HG02943 (cell line): ENCODE measurements around the gene TBC1D22A.
"Not testable (repeated sequence)": the region's sequence is repeated elsewhere in the genome, so short reads cannot be mapped to it uniquely, and the experiment has no call there.

ENCODE experiments used
- ATAC-seq: cut with Tn5 transposase; IDR thresholded peaks from one replicate; pipeline ENCODE4 v1.9.1; 2021; ENCODE audit warnings: mild to moderate bottlenecking, low read depth, moderate library complexity; ENCODE audit not compliant: unreplicated experiment

TBC1D22A gene

GRCh38 chr22:46770151-46770641 lies 7.7 kb downstream of the TBC1D22A start:
- ATAC-seq, result no peak

- ATAC-seq, result no peak
Observed at GRCh38 chr22:46770726-46771125, 8.3 kb downstream of the TBC1D22A start.

- ATAC-seq, result no peak
Observed at GRCh38 chr22:46773076-46773475, 10.6 kb downstream of the TBC1D22A start.

- ATAC-seq, result no peak
Observed at GRCh38 chr22:46774253-46774979, 12.0 kb downstream of the TBC1D22A start.

- ATAC-seq, result no peak
Observed at GRCh38 chr22:46774980-46775849, 12.8 kb downstream of the TBC1D22A start.

GRCh38 chr22:46775850-46776826 lies 13.7 kb downstream of the TBC1D22A start:
- no peak for ATAC-seq

GRCh38 chr22:46776876-46777608 lies 14.6 kb downstream of the TBC1D22A start:
- ATAC-seq, result no peak

- no peak for ATAC-seq
Observed at GRCh38 chr22:46777609-46777970, 15.1 kb downstream of the TBC1D22A start.

GRCh38 chr22:46779023-46779422 lies 16.6 kb downstream of the TBC1D22A start:
- ATAC-seq, result no peak

GRCh38 chr22:46779651-46780050 lies 17.2 kb downstream of the TBC1D22A start:
- ATAC-seq, result no peak

GRCh38 chr22:46780453-46780852 lies 18.0 kb downstream of the TBC1D22A start:
- no peak for ATAC-seq

GRCh38 chr22:46781291-46781690 lies 18.8 kb downstream of the TBC1D22A start:
- no peak for ATAC-seq

GRCh38 chr22:46782200-46782599 lies 19.8 kb downstream of the TBC1D22A start:
- not testable (repeated sequence) for ATAC-seq

GRCh38 chr22:46783721-46784120 lies 21.3 kb downstream of the TBC1D22A start:
- no peak for ATAC-seq

GRCh38 chr22:46788441-46789172 lies 26.2 kb downstream of the TBC1D22A start:
- ATAC-seq, result no peak

- ATAC-seq, result no peak
Observed at GRCh38 chr22:46789992-46790391, 27.5 kb downstream of the TBC1D22A start.

GRCh38 chr22:46791201-46791731 lies 28.8 kb downstream of the TBC1D22A start:
- no peak for ATAC-seq

GRCh38 chr22:46792061-46792796 lies 29.8 kb downstream of the TBC1D22A start:
- ATAC-seq, result no peak
